Keratinocyte (primary cell): ENCODE data around the gene SLC6A3. TPM values are rescaled to one million over a fixed set of nuclear protein-coding genes. Genes with fewer than 3 reads are reported as not detected.

ENCODE experiments used
- DNase-seq: peaks from one replicate; pipeline ENCODE4 v3.0.0-alpha.2; 2011; ENCODE audit warnings: low read depth, missing footprints, low spot score
- FAIRE-seq: peaks from 2 replicates; lab custom pipeline; 2011; peaks lifted over from hg19 to GRCh38; lab: Jason Lieb, UNC
- H2AFZ ChIP-seq: 2 replicates; pipeline ENCODE4 v1.6.0; 2012; ENCODE audit warnings: low read length, control low read depth, inconsistent platforms; ENCODE audit not compliant: control insufficient read depth
- H3K27ac ChIP-seq: 2 replicates; pipeline ENCODE4 v1.5.1; 2011; ENCODE audit warnings: low read length; ENCODE audit not compliant: control insufficient read depth, insufficient read depth
- H3K27me3 ChIP-seq: 3 replicates; pipeline ENCODE4 v1.6.0; 2011; ENCODE audit warnings: low read length; ENCODE audit not compliant: control insufficient read depth, insufficient read depth; ENCODE audit errors: extremely low read depth
- H3K36me3 ChIP-seq, 2 experiments: 2 replicates in 1 of 2; 3 replicates in 1 of 2; pipeline ENCODE4 v1.5.1; 2011; ENCODE audit warnings: low read length in 2 of 2, mild to moderate bottlenecking in 1 of 2; ENCODE audit not compliant: control insufficient read depth in 2 of 2, insufficient read depth in 2 of 2; ENCODE audit errors: extremely low read depth in 1 of 2
- H3K4me1 ChIP-seq: 3 replicates; pipeline ENCODE4 v1.5.1; 2011; ENCODE audit warnings: low read length; ENCODE audit not compliant: control insufficient read depth, insufficient read depth; ENCODE audit errors: extremely low read depth
- H3K4me2 ChIP-seq: 3 replicates; pipeline ENCODE4 v1.6.0; 2011; ENCODE audit warnings: low read depth, low read length; ENCODE audit not compliant: control insufficient read depth, insufficient read depth; ENCODE audit errors: extremely low read depth
- H3K4me3 ChIP-seq, 3 experiments: fragments of 200-600 bp in 1 of 3; sonication (generic) in 1 of 3; 2 replicates in 2 of 3; 3 replicates in 1 of 3; pipeline ENCODE4 v1.5.1; 2011 to 2016; ENCODE audit warnings: low read length in 3 of 3, mild to moderate bottlenecking in 3 of 3, control low read depth in 2 of 3, inconsistent platforms in 1 of 3, low read depth in 1 of 3, mixed read lengths in 1 of 3, mixed run types in 1 of 3, moderate library complexity in 1 of 3; ENCODE audit not compliant: control insufficient read depth in 2 of 3, insufficient read depth in 2 of 3; ENCODE audit errors: extremely low read depth in 1 of 3
- H3K79me2 ChIP-seq: 2 replicates; pipeline ENCODE4 v1.6.0; 2012; ENCODE audit warnings: low read length; ENCODE audit not compliant: control insufficient read depth, insufficient read depth
- H3K9ac ChIP-seq: 3 replicates; pipeline ENCODE4 v1.6.0; 2011; ENCODE audit warnings: low read length; ENCODE audit not compliant: control insufficient read depth, insufficient read depth; ENCODE audit errors: extremely low read depth
- H3K9me1 ChIP-seq: 3 replicates; pipeline ENCODE4 v1.6.0; 2011; ENCODE audit warnings: low read length; ENCODE audit not compliant: control insufficient read depth, insufficient read depth; ENCODE audit errors: extremely low read depth
- H3K9me3 ChIP-seq: 2 replicates; pipeline ENCODE4 v1.5.1; 2012; ENCODE audit warnings: low read depth, low read length; ENCODE audit not compliant: control insufficient read depth
- H4K20me1 ChIP-seq: 3 replicates; pipeline ENCODE4 v1.6.0; 2011; ENCODE audit warnings: low read length; ENCODE audit not compliant: control insufficient read depth, insufficient read depth; ENCODE audit errors: extremely low read depth
- EZH2 ChIP-seq: IDR thresholded peaks from one replicate; pipeline ENCODE4 v1.6.1; 2012; ENCODE audit warnings: inconsistent platforms, mild to moderate bottlenecking, low read length, moderate library complexity
- dilution Hi-C: fragments of 300-500 bp; cut with MboI; formaldehyde crosslinking; loops from one replicate; pipeline ENCODE4 v1.7.0; 2020; ENCODE audit warnings: low sequenced_read_pairs; ENCODE audit not compliant: extremely low pct_ligation_motif_present
- polyA plus RNA-seq, 5 experiments: library from polyadenylated mRNA; depleted of rRNA in 3 of 5; stranded (reverse) in 3 of 5; stranded (forward) in 1 of 5; unstranded in 1 of 5; fragments of >200 nt; gene quantifications; 1 replicate in 1 of 5; 2 replicates in 3 of 5; 3 replicates in 1 of 5; pipeline versions ENCODE4 v1.2.1 to v1.2.3, GENCODE V29; 2011 to 2012; ENCODE audit warnings: missing spikeins in 2 of 5, low read depth in 1 of 5, low replicate concordance in 1 of 5
- TF ChIP-seq, protein P1 (sequence below), 3 experiments: IDR thresholded peaks in 1 of 3; conservative IDR thresholded peaks in 1 of 3; optimal IDR thresholded peaks in 1 of 3; 2 replicates in 2 of 3; 3 replicates in 1 of 3; pipeline versions ENCODE3 to v1.5.1; 2011; ENCODE audit warnings: low read length in 3 of 3, mild to moderate bottlenecking in 3 of 3, moderate library complexity in 2 of 3, control low read depth in 1 of 3, inconsistent platforms in 1 of 3; ENCODE audit not compliant: insufficient read depth in 2 of 3; ENCODE audit errors: extremely low read depth in 1 of 3

SLC6A3 gene
- polyA plus RNA-seq, 1 donor (not counting 4 experiments of a cell fraction or from before 2014, with no cell fraction given): 0.03 TPM

DNA sequence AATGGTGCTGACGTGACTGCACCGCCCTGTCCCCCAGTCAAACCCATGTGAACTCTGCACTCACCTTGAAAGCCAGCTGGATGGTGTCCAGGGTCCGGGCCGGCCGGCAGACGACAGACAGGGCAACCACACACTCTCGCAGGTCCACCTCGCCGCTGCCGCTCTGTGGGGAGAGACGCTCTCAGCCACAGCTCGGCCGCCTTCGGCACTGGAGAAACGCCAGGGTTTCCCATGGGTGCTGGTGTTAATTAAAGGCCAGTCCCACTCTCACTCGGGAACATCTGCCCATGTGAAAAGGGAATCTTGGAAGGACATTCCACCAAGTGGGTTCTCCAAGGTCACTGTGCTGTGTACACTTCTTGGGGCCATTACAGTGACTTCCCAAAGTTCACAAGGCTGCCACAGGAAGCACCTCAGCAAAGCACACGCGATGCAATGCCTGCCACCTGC lies 25.5 kb upstream of the SLC6A3 start:
- Histone ChIP-seq H3K9me3 (no peaks in the 10 kb centered on the region), H4K20me1 (no peaks in the 10 kb centered on the region), H3K9ac (no peak overlapping the region), H3K27me3 (no peaks in the 10 kb centered on the region), H3K9me1 (no peaks in the 10 kb centered on the region), H3K27ac (no peak overlapping the region), H3K4me2 (no peak overlapping the region), H3K36me3 (peaks cover 13 to 18% of the 10 kb centered on the region in 2 experiments), H3K4me3 (no peak overlapping the region), H3K79me2 (no peaks in the 10 kb centered on the region), H2AFZ (no peak overlapping the region), H3K4me1 (peaks cover 5% of the 10 kb centered on the region)
- no peak for DNase-seq
- TF ChIP-seq EZH2: no peak
- TF ChIP-seq, protein P1, sequence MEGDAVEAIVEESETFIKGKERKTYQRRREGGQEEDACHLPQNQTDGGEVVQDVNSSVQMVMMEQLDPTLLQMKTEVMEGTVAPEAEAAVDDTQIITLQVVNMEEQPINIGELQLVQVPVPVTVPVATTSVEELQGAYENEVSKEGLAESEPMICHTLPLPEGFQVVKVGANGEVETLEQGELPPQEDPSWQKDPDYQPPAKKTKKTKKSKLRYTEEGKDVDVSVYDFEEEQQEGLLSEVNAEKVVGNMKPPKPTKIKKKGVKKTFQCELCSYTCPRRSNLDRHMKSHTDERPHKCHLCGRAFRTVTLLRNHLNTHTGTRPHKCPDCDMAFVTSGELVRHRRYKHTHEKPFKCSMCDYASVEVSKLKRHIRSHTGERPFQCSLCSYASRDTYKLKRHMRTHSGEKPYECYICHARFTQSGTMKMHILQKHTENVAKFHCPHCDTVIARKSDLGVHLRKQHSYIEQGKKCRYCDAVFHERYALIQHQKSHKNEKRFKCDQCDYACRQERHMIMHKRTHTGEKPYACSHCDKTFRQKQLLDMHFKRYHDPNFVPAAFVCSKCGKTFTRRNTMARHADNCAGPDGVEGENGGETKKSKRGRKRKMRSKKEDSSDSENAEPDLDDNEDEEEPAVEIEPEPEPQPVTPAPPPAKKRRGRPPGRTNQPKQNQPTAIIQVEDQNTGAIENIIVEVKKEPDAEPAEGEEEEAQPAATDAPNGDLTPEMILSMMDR (optimal IDR thresholded peaks at IDR 0.05 in 1 of 3, IDR thresholded peaks at IDR 0.05 in 1 of 3, conservative IDR thresholded peaks at IDR 0.05 in 1 of 3; ENCODE audit: extremely low read depth in 1 of 3, insufficient read depth in 2 of 3, low read length in 3 of 3): no peak
- dilution Hi-C loops: no loop called here
- no peak for FAIRE-seq

DNA sequence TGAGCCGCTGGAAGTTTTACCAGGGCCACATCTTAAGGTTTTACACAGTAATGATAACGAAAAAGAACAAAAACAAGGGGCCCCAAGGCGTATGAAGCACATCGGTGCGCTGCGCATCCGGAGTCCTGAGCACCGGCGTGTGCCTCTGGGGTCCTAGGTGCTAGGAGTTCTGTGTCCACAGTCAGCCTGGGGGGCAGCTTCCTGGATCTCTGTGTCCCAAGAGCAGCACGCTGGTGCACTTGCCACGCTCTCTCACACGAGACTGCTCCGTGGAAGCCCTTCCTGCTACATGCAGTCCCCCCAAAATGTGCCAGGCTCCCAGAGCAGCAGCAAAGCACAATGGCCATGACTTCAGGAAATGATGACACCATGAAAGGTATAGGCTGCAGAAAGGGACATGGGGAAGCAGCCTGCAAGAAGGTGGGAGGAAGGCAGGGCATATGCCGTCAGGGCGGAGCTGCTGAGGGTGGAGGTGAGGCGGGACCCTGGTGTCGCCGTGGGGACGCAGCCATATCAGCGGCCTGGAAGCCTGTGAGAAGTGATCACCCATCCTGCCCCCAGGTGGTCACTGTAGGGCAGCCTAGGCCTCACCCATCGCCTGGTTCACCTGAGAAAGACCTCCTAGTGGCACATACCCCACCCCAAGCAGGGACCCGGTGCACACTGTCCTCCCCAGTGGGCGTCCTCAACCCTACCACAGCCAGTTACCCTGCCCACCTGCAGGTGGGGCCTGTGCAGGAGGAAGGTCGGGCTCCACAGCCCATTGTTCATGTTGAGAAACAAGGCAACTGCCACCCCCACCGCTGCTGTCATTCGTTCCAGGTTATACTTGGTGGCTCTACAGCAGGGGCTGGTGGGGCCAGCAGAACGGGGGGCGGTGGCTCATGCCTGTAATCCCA lies 23.6 kb upstream of the SLC6A3 start:
- Histone ChIP-seq H3K36me3 (peaks cover 14 to 16% of the 10 kb centered on the region in 2 experiments), H4K20me1 (no peaks in the 10 kb centered on the region), H2AFZ (no peak overlapping the region), H3K9ac (no peak overlapping the region), H3K4me3 (no peak overlapping the region), H3K79me2 (no peaks in the 10 kb centered on the region), H3K4me2 (no peak overlapping the region), H3K9me3 (peaks cover 3% of the 10 kb centered on the region), H3K4me1 (peaks cover 5% of the 10 kb centered on the region), H3K27me3 (no peaks in the 10 kb centered on the region), H3K27ac (no peak overlapping the region), H3K9me1 (no peaks in the 10 kb centered on the region)
- dilution Hi-C loops: no loop called here
- TF ChIP-seq, protein P1 (optimal IDR thresholded peaks at IDR 0.05 in 1 of 3, IDR thresholded peaks at IDR 0.05 in 1 of 3, conservative IDR thresholded peaks at IDR 0.05 in 1 of 3; ENCODE audit: extremely low read depth in 1 of 3, insufficient read depth in 2 of 3, low read length in 3 of 3): no peak
- no peak for TF ChIP-seq EZH2
- FAIRE-seq (no peak), DNase-seq (no peak)
